ENCODE data around the gene KCNK17.
A peak's percentile ranks its signal among the peaks of the same experiment; 100 is the strongest.

Gene KCNK17

GRCh38 chr6:39335780-39336545, 21.7 kb upstream of the KCNK17 start:
- no peak for DNase-seq (ENCODE audit: low read depth)

- no peak for DNase-seq (ENCODE audit: low read depth)
Measured at GRCh38 chr6:39333644-39334438, 19.6 kb upstream of the KCNK17 start.

- no peak for DNase-seq (ENCODE audit: low read depth)
Measured at GRCh38 chr6:39330476-39330875, 16.3 kb upstream of the KCNK17 start.

GRCh38 chr6:39330057-39330456, 15.8 kb upstream of the KCNK17 start:
- no peak for DNase-seq (ENCODE audit: low read depth)

GRCh38 chr6:39328066-39328465, 13.8 kb upstream of the KCNK17 start:
- no peak for DNase-seq (ENCODE audit: low read depth)

- DNase-seq (ENCODE audit: low read depth), result no peak
Measured at GRCh38 chr6:39327507-39327906, 13.3 kb upstream of the KCNK17 start.

- DNase-seq (ENCODE audit: low read depth), result no peak
Measured at GRCh38 chr6:39322306-39322850, 8.2 kb upstream of the KCNK17 start, which contains the start of gene KCNK16. TSS of gene KCNK16 (minus strand) at chr6:39322702. CDS start at chr6:39322540, 162 bp downstream.

GRCh38 chr6:39321761-39322160, 7.5 kb upstream of the KCNK17 start:
- no peak for DNase-seq (ENCODE audit: low read depth)

- DNase-seq (ENCODE audit: low read depth), result no peak
Measured at GRCh38 chr6:39320363-39320984, 6.3 kb upstream of the KCNK17 start.

GRCh38 chr6:39319621-39320362, 5.6 kb upstream of the KCNK17 start:
- no peak for DNase-seq (ENCODE audit: low read depth)

GRCh38 chr6:39317256-39317655, 3.0 kb upstream of the KCNK17 start:
- DNase-seq (ENCODE audit: low read depth), result no peak

- no peak for DNase-seq (ENCODE audit: low read depth)
Measured at GRCh38 chr6:39313526-39314272, 520 bp downstream of the KCNK17 start.

GRCh38 chr6:39312912-39313525, 1.2 kb downstream of the KCNK17 start:
- DNase-seq (ENCODE audit: low read depth), result no peak

GRCh38 chr6:39310542-39310941, 3.7 kb downstream of the KCNK17 start:
- DNase-seq (ENCODE audit: low read depth), result no peak

GRCh38 chr6:39309942-39310531, 4.2 kb downstream of the KCNK17 start:
- DNase-seq (ENCODE audit: low read depth), result peak; percentile 30

- no peak for DNase-seq (ENCODE audit: low read depth)
Measured at GRCh38 chr6:39307462-39307861, 6.8 kb downstream of the KCNK17 start.

- no peak for DNase-seq (ENCODE audit: low read depth)
Measured at GRCh38 chr6:39304951-39305350, 9.3 kb downstream of the KCNK17 start.

GRCh38 chr6:39303425-39304153, 10.6 kb downstream of the KCNK17 start:
- no peak for DNase-seq (ENCODE audit: low read depth)

- DNase-seq (ENCODE audit: low read depth), result peak; percentile 77
Measured at GRCh38 chr6:39302669-39303424, 11.4 kb downstream of the KCNK17 start.

Data from stimulated activated CD4-positive, alpha-beta T cell treated with anti-CD3 and anti-CD28 coated beads, Interleukin-2, amount 100 ng/mL, for 4 hours (primary cell).